Activated T-cell treated with anti-CD3 and anti-CD28 coated beads for 1 hour (primary cell): ENCODE measurements around the gene HOXA1.

ENCODE experiments used
- DNase-seq: peaks from one replicate; pipeline ENCODE4 v3.0.0-alpha.2; 2020; ENCODE audit warnings: low read depth

Gene HOXA1

DNA sequence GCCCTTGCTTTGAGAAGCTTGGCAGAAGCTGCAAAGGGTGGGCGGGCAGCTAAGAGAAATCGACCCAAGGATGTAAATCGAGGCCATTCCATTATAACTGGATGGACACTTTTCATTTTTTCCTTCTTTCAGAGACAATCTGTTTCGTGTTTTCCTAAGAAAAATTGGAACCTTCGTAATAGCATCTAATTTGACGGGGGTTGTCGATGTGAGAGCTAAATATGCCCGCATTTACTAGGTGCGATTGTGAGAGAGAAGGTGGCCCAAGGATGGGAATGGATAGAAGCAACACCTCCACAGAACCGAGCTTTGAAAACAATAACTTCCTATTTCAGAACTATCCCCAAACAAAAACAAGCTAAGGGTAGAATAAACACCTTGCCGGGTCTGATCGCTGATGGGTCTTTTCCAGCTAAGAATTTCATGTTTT, 35.6 kb upstream of the HOXA1 start:
- no peak for DNase-seq

- DNase-seq: peak; percentile 56
Observed at GRCh38 chr7:27130540-27131389, 35.0 kb upstream of the HOXA1 start, which contains the start of gene HOXA4. Gene HOXA4, minus strand, starts transcription at chr7:27130757. Its CDS starts 24 bp downstream, at chr7:27130733.

- DNase-seq: no peak
Observed at GRCh38 chr7:27129729-27130539, 34.1 kb upstream of the HOXA1 start.

GRCh38 chr7:27128776-27129728, 33.3 kb upstream of the HOXA1 start:
- DNase-seq: no peak

GRCh38 chr7:27128034-27128433, 32.2 kb upstream of the HOXA1 start:
- no peak for DNase-seq

GRCh38 chr7:27126596-27127327, 31.0 kb upstream of the HOXA1 start:
- no peak for DNase-seq

GRCh38 chr7:27125986-27126394, 30.2 kb upstream of the HOXA1 start:
- no peak for DNase-seq

- no peak for DNase-seq
Observed at GRCh38 chr7:27124902-27125689, 29.3 kb upstream of the HOXA1 start.

DNA sequence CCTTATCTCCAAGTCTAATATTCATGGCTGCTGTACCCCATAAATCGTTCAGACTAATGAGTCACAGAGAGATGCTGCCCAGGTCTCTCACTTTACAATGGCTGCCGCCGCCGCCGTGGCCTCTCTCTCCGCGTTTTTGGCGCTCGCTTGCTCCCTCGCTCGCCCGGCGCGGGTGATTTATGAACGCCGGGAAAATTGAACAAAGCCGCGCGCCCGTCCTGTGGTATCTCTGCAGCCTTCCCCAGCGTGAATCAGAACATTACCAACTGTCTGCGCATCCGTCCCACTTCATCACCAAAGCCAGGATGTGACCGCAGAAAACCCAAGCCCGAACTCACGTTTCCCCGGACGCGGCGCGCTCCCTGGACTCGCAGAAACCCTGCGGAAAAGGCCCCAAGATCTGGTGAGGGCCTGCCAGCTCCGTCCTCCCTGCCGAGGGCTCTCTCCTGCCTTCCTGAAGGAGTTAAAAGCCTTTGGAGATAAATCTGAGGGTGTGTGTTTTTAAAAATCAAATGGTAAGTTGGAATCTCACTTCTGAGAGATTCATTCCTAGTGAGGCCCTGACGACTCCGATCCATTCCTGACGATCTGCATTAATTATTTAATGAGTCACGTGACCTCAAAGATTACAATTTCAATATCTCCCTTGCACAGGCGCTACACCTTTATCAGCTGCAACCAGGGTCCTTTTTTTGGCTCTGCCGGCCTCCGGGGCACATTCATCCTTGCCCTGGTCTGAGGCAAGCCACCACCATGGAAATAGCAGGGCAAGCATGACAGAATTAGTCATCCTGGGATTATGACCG, 28.5 kb upstream of the HOXA1 start:
- DNase-seq: no peak

GRCh38 chr7:27123477-27124053, 27.8 kb upstream of the HOXA1 start:
- no peak for DNase-seq

DNA sequence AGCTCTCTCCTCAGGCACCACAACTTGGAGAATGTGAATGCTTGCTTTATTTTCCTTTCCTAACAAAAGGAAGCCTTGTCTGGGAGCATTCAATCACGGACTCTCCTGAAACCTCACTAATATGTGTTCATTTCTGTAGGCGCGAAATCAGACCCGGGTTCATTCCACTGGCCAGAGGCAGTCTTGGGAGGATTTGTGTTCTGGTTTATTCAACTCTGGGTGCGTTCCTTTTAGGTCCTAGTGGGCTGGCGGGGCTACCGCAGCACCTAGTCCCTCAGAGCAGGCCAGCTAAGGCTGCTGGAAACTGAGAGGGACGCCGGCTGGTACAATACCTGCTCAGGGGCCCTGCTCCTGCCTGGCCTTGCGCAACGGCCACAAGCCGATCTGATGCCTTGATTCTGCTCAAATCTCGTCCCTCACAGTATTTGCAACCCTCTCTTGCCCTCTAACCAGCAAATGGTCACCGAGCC, 27.2 kb upstream of the HOXA1 start:
- DNase-seq: no peak

DNA sequence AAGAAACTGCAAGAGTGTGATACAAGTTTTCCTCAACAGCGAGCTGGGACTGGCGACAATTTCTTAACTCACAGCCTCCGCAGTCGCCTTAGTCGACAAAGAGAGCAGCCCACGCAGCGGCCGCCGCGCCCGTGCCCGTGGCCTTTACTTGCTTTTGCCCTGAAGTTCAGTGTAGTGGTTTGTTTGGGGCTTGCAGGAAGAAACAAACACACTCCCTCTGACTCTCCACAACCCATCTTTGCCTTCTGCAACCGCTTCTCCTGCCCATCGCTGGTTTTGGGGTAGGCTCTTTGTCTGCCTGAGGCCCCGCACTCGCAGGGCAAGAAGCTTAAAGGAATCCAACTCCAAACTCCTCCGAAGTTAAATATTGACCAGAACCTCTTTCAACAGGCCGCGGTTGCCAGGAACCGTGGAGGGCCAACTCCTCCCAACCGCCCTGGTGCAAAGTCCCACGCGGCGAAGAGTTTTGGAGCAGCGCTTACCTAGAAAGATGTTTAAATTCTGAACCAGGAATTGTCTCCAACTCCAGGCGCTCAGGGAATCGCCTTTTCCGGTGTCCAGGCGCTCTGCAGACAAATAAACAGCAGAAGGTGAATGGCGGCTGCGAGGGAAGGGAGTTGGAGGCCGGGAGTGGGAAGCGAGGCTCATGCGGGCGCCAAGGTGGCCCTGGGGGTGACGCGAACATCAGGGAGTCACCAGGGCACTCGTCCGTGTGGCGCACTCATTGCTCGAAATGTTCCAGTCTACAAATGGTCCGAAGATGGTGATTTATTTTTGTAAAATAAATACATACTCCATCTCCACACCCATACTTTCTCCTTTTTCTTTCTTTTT, 26.5 kb upstream of the HOXA1 start:
- DNase-seq: no peak

- DNase-seq: no peak
Observed at GRCh38 chr7:27121684-27122076, 25.9 kb upstream of the HOXA1 start.

- no peak for DNase-seq
Observed at GRCh38 chr7:27119412-27119911, 23.7 kb upstream of the HOXA1 start.

DNA sequence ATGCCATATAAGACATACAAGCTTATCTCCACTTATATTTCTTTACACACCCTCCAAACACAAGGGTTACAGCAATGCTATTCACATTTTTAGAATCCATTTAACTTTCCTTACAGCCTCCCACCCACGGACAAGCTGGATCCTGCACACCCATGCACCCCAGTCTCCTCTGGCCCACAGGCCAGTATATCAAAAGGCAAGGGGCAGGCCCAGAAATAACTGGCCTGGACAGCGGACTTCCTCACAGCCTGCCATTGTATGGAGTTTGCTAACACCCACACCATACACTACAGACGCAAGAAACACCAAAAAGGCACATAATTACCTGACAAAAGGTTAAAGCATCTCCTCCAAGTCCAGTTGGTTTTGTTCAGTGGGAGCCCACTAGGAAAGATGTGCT, 22.8 kb upstream of the HOXA1 start:
- no peak for DNase-seq

DNA sequence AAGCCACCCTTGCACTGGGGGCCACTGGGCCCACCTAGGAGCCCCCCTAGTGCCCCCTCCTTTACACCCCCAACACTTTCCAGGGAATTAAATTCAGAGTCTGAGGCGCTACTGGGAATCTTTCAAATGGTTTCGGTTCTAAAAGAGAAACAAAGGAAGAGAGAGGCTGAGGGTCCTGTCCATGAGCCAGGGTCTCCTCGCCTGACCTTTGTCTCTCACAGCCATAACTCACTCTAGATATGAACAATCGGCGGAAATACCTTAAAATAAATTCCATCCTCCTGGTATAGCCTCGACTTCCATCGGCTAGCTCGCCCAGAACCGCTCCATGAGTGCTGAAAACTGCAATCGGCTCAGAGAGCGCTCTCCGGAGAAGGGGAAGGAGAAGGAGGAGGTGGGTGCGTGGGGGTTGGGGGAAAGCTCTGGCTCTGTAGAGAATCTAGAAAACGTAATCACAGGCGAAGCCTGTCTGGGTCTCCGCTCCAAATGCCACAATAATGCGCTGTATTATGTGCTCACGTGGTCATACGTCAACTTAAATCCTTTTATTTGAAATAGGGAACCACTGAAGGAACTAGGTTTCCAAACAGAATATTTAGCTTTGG, 22.2 kb upstream of the HOXA1 start:
- no peak for DNase-seq
